GM12878 (cell line): ENCODE measurements around the gene IFIH1. TPM values are rescaled to one million over a fixed set of nuclear protein-coding genes. Genes with fewer than 3 reads are reported as not detected.

Experiments
- ATF7 ChIP-seq: fragments of 450-650 bp; IDR thresholded peaks from 2 replicates; pipeline ENCODE4 v1.6.1; 2016; ENCODE audit warnings: low read depth, mild to moderate bottlenecking
- CREB1 ChIP-seq: IDR thresholded peaks from 2 replicates; pipeline ENCODE4 v1.6.1; 2012; ENCODE audit warnings: low read depth, mild to moderate bottlenecking, inconsistent platforms
- EED ChIP-seq: sonication (generic); IDR thresholded peaks from 2 replicates; pipeline ENCODE4 v1.6.1; 2016; ENCODE audit warnings: antibody characterized with exemption, low read depth
- FOS ChIP-seq: IDR thresholded peaks from 3 replicates; pipeline ENCODE4 v1.6.1; 2011; ENCODE audit warnings: borderline replicate concordance; ENCODE audit not compliant: insufficient read length; ENCODE audit errors: extremely low read depth
- HDGF ChIP-seq: fragments of 450-650 bp; IDR thresholded peaks from 2 replicates; pipeline ENCODE4 v1.6.1; 2016; ENCODE audit warnings: antibody characterized with exemption
- IKZF2 ChIP-seq, 2 experiments: fragments of 450-650 bp; IDR thresholded peaks; 2 replicates each; pipeline ENCODE4 v1.6.1; 2017; ENCODE audit warnings: mild to moderate bottlenecking in 2 of 2, moderate library complexity in 2 of 2
- JUND ChIP-seq: IDR thresholded peaks from 2 replicates; pipeline ENCODE4 v1.6.1; 2012; ENCODE audit warnings: low read depth, mild to moderate bottlenecking, low read length, improper control_type of control experiment, moderate library complexity
- KAT2A ChIP-seq: conservative IDR thresholded peaks from 2 replicates; pipeline ENCODE4 v1.6.1; 2011; ENCODE audit warnings: low read depth, low read length; ENCODE audit not compliant: control insufficient read depth
- MXI1 ChIP-seq: fragments of 150-350 bp; IDR thresholded peaks from 2 replicates; pipeline ENCODE4 v1.6.1; 2011; ENCODE audit warnings: low read depth, mild to moderate bottlenecking, inconsistent platforms, low read length, improper control_type of control experiment
- NFYB ChIP-seq: IDR thresholded peaks from 2 replicates; pipeline ENCODE4 v1.6.1; 2011; ENCODE audit warnings: low read depth, mild to moderate bottlenecking, low read length, improper control_type of control experiment, moderate library complexity; ENCODE audit not compliant: insufficient read depth
- RB1 ChIP-seq: fragments of 450-650 bp; formaldehyde crosslinking; IDR thresholded peaks from 2 replicates; pipeline ENCODE4 v1.6.1; 2017; ENCODE audit warnings: mild to moderate bottlenecking, borderline replicate concordance
- RELA ChIP-seq: fragments of 450-650 bp; IDR thresholded peaks from 2 replicates; pipeline ENCODE4 v1.8.0; 2014; ENCODE audit warnings: borderline replicate concordance; ENCODE audit not compliant: partially characterized antibody
- SREBF2 ChIP-seq: IDR thresholded peaks from 2 replicates; pipeline ENCODE4 v1.6.1; 2012; ENCODE audit warnings: mild to moderate bottlenecking, low read length
- TARDBP ChIP-seq: IDR thresholded peaks from 2 replicates; pipeline ENCODE4 v1.6.1; 2016; ENCODE audit warnings: borderline replicate concordance
- TCF12 ChIP-seq: IDR thresholded peaks from 2 replicates; pipeline ENCODE4 v1.6.1; 2011; ENCODE audit warnings: low read depth, mild to moderate bottlenecking, low read length
- ZNF24 ChIP-seq: fragments of 450-650 bp; IDR thresholded peaks from 2 replicates; pipeline ENCODE4 v1.6.1; 2017; ENCODE audit warnings: antibody characterized with exemption, mild to moderate bottlenecking
- ZZZ3 ChIP-seq: IDR thresholded peaks from 2 replicates; pipeline ENCODE4 v1.6.1; 2011; ENCODE audit warnings: low read depth; ENCODE audit not compliant: control insufficient read depth, insufficient read length
- polyA plus RNA-seq, 11 experiments: library from polyadenylated mRNA; depleted of rRNA in 4 of 11; unstranded in 6 of 11; stranded (reverse) in 5 of 11; fragments of >200 nt; fragmentation: Nextera tagmentation in 4 of 11; fragmentation: Illumina TruSeq in 1 of 11; extraction: Ambion mirVana in 4 of 11; extraction: Trizol in 1 of 11; gene quantifications; 1 replicate in 1 of 11; 2 replicates in 10 of 11; pipeline versions ENCODE4 v1.2.1 to v1.2.3, GENCODE V29; 2011 to 2016; ENCODE audit warnings: inconsistent platforms in 2 of 11, missing spikeins in 2 of 11, low read depth in 1 of 11
- total RNA-seq, 4 experiments: library from RNA; depleted of rRNA in 3 of 4; stranded (reverse); fragments of >200 nt in 3 of 4; fragmentation: Illumina TruSeq in 1 of 4; extraction: Trizol in 1 of 4; gene quantifications; 2 replicates each; pipeline versions ENCODE4 v1.2.1 to v1.2.3, GENCODE V29; 2013 to 2021
- TF ChIP-seq, protein P1 (sequence below): IDR thresholded peaks from 2 replicates; pipeline ENCODE4 v1.6.1; 2012; ENCODE audit warnings: low read depth, low read length, improper control_type of control experiment
- TF ChIP-seq, protein P2 (sequence below): fragments of 450-650 bp; IDR thresholded peaks from 2 replicates; pipeline ENCODE4 v1.6.1; 2016; ENCODE audit warnings: mild to moderate bottlenecking
- TF ChIP-seq, protein P3 (sequence below): fragments of 450-650 bp; conservative IDR thresholded peaks from 2 replicates; pipeline ENCODE4 v1.6.1; 2017; ENCODE audit warnings: mild to moderate bottlenecking, moderate library complexity
- TF ChIP-seq, protein P4 (sequence below): fragments of 450-650 bp; IDR thresholded peaks from 2 replicates; pipeline ENCODE4 v1.6.1; 2017; ENCODE audit warnings: mild to moderate bottlenecking, low read depth, inconsistent platforms; ENCODE audit not compliant: poor library complexity, severe bottlenecking
- TF ChIP-seq, protein P5 (sequence below): fragments of 450-650 bp; IDR thresholded peaks from 2 replicates; pipeline ENCODE4 v1.6.1; 2014; ENCODE audit warnings: mild to moderate bottlenecking
- TF ChIP-seq, protein P6 (sequence below): IDR thresholded peaks from 2 replicates; pipeline ENCODE4 v1.6.1; 2011; ENCODE audit warnings: borderline replicate concordance, low read depth, mild to moderate bottlenecking, moderate library complexity, mixed read lengths, low read length; ENCODE audit not compliant: insufficient read depth; ENCODE audit errors: extremely low read length

Gene IFIH1
- total and polyA plus RNA-seq, 10 of the 15 experiments (the other 5 are each of a cell fraction or from before 2014, with no cell fraction given): 12.5 to 40.9 (median 28.8) TPM

DNA sequence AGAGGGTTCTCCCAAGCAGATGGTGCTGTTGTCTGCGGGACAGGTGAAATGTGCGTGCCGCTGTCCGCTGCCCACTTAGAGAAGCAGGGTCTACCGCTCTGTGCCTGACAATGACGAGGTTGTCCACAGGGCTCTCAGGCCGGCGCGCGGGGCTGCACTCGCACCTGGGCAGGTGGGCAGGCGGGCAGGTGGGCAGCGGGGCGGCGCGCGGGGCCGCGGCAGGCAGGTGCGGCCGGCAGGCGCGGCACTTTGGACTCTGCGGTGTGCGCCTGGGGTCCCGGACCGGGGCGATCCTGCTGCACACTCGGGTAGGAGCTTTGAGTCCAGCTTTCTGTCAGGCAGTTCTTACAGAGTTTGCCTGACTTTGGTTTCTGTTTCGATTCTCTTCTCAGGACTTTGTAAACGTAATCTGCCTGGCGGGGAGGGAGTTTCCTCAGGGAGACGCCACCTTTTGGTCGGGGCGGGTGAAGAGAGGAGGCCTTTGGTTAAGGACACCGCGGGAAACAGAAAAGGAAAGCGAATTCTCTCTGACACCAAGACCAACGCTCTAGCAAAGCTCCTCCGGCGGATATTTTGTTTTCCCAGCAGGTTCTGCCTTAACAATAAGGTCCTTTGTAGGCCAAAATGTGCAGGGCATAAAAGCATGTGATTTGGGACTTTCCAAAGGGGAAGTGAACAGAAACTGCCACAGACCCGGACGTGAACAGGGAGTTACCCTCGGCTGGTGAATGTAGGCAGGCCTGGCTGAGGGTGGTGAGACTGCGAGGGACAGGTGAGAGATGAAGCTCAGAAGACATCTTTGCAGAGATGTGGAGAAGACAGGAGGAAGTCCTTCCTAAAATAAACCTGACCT is at the start of gene IFIH1 (continued):
- TF ChIP-seq TARDBP (no peak), SREBF2 (no peak), IKZF2 (IDR thresholded peaks at IDR 0.05) (peak; percentile 95 to 97), RB1 (no peak; the same call in 1 of the 2 replicates), MXI1 (peak; percentile 52), KAT2A (no peak), HDGF (peak; percentile 79), EED (peak; percentile 93), CREB1 (peak; percentile 73), TCF12 (peak; percentile 50; the same call in 1 of the 2 replicates), FOS (no peak), NFYB (no peak), JUND (no peak), ATF7 (peak; percentile 93), RELA (peak; percentile 100), ZZZ3 (no peak), ZNF24 (0 out of 2 replicates have a peak, but pooled peaks have one; percentile 24)
- TF ChIP-seq, protein P1, sequence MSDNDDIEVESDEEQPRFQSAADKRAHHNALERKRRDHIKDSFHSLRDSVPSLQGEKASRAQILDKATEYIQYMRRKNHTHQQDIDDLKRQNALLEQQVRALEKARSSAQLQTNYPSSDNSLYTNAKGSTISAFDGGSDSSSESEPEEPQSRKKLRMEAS: peak; percentile 33; the same call in 1 of the 2 replicates
- TF ChIP-seq, protein P2, sequence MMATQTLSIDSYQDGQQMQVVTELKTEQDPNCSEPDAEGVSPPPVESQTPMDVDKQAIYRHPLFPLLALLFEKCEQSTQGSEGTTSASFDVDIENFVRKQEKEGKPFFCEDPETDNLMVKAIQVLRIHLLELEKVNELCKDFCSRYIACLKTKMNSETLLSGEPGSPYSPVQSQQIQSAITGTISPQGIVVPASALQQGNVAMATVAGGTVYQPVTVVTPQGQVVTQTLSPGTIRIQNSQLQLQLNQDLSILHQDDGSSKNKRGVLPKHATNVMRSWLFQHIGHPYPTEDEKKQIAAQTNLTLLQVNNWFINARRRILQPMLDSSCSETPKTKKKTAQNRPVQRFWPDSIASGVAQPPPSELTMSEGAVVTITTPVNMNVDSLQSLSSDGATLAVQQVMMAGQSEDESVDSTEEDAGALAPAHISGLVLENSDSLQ: peak; percentile 60
- TF ChIP-seq, protein P3, sequence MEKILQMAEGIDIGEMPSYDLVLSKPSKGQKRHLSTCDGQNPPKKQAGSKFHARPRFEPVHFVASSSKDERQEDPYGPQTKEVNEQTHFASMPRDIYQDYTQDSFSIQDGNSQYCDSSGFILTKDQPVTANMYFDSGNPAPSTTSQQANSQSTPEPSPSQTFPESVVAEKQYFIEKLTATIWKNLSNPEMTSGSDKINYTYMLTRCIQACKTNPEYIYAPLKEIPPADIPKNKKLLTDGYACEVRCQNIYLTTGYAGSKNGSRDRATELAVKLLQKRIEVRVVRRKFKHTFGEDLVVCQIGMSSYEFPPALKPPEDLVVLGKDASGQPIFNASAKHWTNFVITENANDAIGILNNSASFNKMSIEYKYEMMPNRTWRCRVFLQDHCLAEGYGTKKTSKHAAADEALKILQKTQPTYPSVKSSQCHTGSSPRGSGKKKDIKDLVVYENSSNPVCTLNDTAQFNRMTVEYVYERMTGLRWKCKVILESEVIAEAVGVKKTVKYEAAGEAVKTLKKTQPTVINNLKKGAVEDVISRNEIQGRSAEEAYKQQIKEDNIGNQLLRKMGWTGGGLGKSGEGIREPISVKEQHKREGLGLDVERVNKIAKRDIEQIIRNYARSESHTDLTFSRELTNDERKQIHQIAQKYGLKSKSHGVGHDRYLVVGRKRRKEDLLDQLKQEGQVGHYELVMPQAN: peak; percentile 75
- TF ChIP-seq, protein P4, sequence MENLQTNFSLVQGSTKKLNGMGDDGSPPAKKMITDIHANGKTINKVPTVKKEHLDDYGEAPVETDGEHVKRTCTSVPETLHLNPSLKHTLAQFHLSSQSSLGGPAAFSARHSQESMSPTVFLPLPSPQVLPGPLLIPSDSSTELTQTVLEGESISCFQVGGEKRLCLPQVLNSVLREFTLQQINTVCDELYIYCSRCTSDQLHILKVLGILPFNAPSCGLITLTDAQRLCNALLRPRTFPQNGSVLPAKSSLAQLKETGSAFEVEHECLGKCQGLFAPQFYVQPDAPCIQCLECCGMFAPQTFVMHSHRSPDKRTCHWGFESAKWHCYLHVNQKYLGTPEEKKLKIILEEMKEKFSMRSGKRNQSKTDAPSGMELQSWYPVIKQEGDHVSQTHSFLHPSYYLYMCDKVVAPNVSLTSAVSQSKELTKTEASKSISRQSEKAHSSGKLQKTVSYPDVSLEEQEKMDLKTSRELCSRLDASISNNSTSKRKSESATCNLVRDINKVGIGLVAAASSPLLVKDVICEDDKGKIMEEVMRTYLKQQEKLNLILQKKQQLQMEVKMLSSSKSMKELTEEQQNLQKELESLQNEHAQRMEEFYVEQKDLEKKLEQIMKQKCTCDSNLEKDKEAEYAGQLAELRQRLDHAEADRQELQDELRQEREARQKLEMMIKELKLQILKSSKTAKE: peak; percentile 81
- TF ChIP-seq, protein P5, sequence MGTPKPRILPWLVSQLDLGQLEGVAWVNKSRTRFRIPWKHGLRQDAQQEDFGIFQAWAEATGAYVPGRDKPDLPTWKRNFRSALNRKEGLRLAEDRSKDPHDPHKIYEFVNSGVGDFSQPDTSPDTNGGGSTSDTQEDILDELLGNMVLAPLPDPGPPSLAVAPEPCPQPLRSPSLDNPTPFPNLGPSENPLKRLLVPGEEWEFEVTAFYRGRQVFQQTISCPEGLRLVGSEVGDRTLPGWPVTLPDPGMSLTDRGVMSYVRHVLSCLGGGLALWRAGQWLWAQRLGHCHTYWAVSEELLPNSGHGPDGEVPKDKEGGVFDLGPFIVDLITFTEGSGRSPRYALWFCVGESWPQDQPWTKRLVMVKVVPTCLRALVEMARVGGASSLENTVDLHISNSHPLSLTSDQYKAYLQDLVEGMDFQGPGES: no peak
- TF ChIP-seq, protein P6, sequence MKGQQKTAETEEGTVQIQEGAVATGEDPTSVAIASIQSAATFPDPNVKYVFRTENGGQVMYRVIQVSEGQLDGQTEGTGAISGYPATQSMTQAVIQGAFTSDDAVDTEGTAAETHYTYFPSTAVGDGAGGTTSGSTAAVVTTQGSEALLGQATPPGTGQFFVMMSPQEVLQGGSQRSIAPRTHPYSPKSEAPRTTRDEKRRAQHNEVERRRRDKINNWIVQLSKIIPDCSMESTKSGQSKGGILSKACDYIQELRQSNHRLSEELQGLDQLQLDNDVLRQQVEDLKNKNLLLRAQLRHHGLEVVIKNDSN: no peak
